Adrenal gland (tissue), 12 donors: ENCODE measurements around the gene AMTN. TPM values are rescaled to one million over a fixed set of nuclear protein-coding genes. Genes with fewer than 3 reads are reported as not detected.

ENCODE experiments used
- DNase-seq, 7 donors: peaks; one replicate each; pipeline ENCODE4 v3.0.0-alpha.2; 2019 to 2020
- H3K27ac ChIP-seq, 5 donors: fragments of 200-600 bp; sonication (generic) in 4 of 5; 1 replicate in 3 of 5; 2 replicates in 2 of 5; pipeline versions ENCODE4 v1.5.1 to v1.8.0; 2016 to 2020; ENCODE audit warnings: mild to moderate bottlenecking in 1 of 5
- H3K27me3 ChIP-seq: fragments of 200-600 bp; 2 replicates; pipeline ENCODE4 v1.8.0; 2021
- H3K36me3 ChIP-seq, 2 donors: fragments of 200-600 bp; replicated peaks in 1 of 2; 1 replicate in 1 of 2; 2 replicates in 1 of 2; pipeline versions ENCODE4 v1.5.1 to v1.8.0; 2018 to 2022
- H3K4me1 ChIP-seq, 2 donors: fragments of 200-600 bp; replicated peaks in 1 of 2; 1 replicate in 1 of 2; 2 replicates in 1 of 2; pipeline versions ENCODE4 v1.5.1 to v1.8.0; 2018 to 2021
- H3K4me3 ChIP-seq, 4 donors: fragments of 200-600 bp; sonication (generic) in 3 of 4; one replicate each; pipeline ENCODE4 v1.5.1; 2016 to 2018
- H3K9me3 ChIP-seq, 3 donors: fragments of 200-600 bp; sonication (generic) in 1 of 3; replicated peaks in 1 of 3; 1 replicate in 2 of 3; 2 replicates in 1 of 3; pipeline versions ENCODE4 v1.5.1 to v1.8.0; 2016 to 2021
- POLR2A ChIP-seq, 2 donors: fragments of 450-650 bp; IDR thresholded peaks; one replicate each; pipeline ENCODE4 v1.6.1; 2017; ENCODE audit warnings: antibody characterized with exemption in 2 of 2, mild to moderate bottlenecking in 2 of 2, moderate library complexity in 1 of 2
- WGBS, 4 donors: extraction: QIAGEN DNeasy Blood & Tissue Kit in 2 of 4; methylation state at CpG; one replicate each; pipeline versions ENCODE4 v1.1.5 to v1.1.7; 2013 to 2017; 5-methylcytosine and 5-hydroxymethylcytosine counted together
- intact Hi-C, 2 donors: fragments of 100-400 bp; cut with DNase I; formaldehyde crosslinking; loops; one replicate each; pipeline versions ENCODE4 v1.14.1 to v1.15.0; 2022 to 2023
- polyA plus RNA-seq, 3 donors: library from polyadenylated mRNA; stranded (reverse); fragments of 200-250 nt in 2 of 3; fragments of 350-450 nt in 1 of 3; fragmentation: Illumina TruSeq in 1 of 3; extraction: RNeasy Lipid Tissue Mini Kit (QIAGEN cat#74804) in 1 of 3; gene quantifications; one replicate each; pipeline ENCODE4 v1.2.3, GENCODE V29; 2013 to 2014
- total RNA-seq, 9 donors: library from RNA; depleted of rRNA in 4 of 9; stranded (reverse); fragments of >200 nt in 4 of 9; fragments of 120-200 nt in 1 of 9; fragmentation: NEBNext Ultra II Directional in 1 of 9; extraction: Animal tissue kit (Norgen Biotek cat#: 25700) in 1 of 9; gene quantifications; one replicate each; pipeline versions ENCODE4 v1.1.0 to v1.2.4, GENCODE V29; 2013 to 2023
- TF ChIP-seq, protein P1 (sequence below), 6 experiments: fragments of 450-650 bp in 4 of 6; fragments of 200-600 bp in 2 of 6; sonication (generic) in 1 of 6; IDR thresholded peaks; 1 replicate in 5 of 6; 2 replicates in 1 of 6; pipeline versions ENCODE4 v1.5.1 to v1.8.0; 2016 to 2021; ENCODE audit warnings: antibody characterized with exemption in 6 of 6, mild to moderate bottlenecking in 2 of 6, moderate library complexity in 1 of 6
- donor health status: healthy with polysubstance abuse.
- donor health status: Bipolar disorder and iron deficiency.
- donor health status: DM: yes; HTN: yes; CAD: no.
- donor health status: DM: no; HTN: no; CAD: no.
- donor health status: DM: no; HTN: no; CAD: no.
- donor health status: DM: yes; HTN: yes; CAD: no.

The AMTN gene
- total and polyA plus RNA-seq, 12 donors = not detected

DNA sequence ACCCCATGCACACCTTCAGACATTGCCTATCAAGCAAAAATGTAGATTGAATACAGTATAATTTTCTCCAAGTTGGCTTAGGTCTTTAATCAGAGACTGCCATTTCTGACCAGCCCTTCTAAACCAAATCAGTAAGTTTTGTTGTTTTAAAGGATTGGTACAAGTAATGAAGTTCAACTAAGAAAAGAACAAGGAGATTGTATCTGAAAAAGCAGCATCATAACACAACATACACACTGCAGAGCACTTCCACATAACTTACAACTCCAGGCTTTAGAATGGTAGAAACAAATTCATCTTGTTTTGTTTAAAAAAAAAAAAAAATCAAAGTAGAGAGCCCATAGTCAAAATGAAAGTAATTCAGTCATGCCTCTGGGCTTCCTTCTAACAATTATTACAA lies 57.6 kb downstream of the AMTN start:
- Histone ChIP-seq H3K27ac (no peak overlapping the region), H3K27me3 (no peaks in the 10 kb centered on the region), H3K4me1 (no peaks in the 10 kb centered on the region), H3K4me3 (no peak overlapping the region), H3K36me3 (no peaks in the 10 kb centered on the region), H3K9me3 (no peaks in the 10 kb centered on the region)
- TF ChIP-seq, protein P1, sequence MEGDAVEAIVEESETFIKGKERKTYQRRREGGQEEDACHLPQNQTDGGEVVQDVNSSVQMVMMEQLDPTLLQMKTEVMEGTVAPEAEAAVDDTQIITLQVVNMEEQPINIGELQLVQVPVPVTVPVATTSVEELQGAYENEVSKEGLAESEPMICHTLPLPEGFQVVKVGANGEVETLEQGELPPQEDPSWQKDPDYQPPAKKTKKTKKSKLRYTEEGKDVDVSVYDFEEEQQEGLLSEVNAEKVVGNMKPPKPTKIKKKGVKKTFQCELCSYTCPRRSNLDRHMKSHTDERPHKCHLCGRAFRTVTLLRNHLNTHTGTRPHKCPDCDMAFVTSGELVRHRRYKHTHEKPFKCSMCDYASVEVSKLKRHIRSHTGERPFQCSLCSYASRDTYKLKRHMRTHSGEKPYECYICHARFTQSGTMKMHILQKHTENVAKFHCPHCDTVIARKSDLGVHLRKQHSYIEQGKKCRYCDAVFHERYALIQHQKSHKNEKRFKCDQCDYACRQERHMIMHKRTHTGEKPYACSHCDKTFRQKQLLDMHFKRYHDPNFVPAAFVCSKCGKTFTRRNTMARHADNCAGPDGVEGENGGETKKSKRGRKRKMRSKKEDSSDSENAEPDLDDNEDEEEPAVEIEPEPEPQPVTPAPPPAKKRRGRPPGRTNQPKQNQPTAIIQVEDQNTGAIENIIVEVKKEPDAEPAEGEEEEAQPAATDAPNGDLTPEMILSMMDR (IDR thresholded peaks at IDR 0.05) = no peak
- no peak for TF ChIP-seq POLR2A (IDR thresholded peaks at IDR 0.05)
- DNase-seq = no peak
- intact Hi-C loops = no loop called here

DNA sequence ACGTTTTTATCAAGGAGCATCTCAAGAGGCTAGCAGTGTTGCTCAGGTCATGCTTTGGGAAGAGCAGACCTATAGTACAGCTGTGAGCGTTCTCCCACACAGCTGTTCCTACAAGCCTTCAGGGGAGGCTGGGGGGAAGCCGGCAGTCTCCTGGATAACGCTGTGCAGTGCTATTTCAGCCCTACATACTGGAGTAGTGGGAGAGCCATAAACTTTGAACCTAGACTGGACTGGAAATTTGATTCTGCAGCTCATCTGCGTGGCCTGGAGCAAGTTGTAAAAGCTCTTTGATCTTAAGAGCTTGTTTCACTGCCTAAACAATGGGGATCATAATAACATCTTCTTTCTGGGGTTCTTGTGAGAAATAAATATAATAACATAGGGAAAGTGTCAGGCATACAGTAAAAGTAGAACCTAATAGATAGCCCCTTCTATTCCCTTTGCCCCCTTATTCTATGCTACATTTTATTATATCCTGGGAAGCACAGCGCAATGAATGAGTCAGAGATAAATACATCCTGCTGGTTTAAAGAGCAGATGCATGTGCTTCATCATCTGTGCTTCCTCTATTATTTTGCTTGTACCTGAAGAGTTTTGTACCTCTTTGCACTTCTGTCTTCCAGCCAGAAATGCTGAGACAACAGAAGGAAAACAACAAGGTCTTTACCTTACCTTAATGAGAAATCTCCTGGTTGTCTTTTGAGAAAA lies 59.0 kb downstream of the AMTN start:
- intact Hi-C loops = no loop called here
- H3K27ac ChIP-seq = no peak overlapping the region
- H3K4me1 ChIP-seq = no peaks in the 10 kb centered on the region
- no peak overlapping the region for H3K4me3 ChIP-seq
- H3K27me3 ChIP-seq = no peaks in the 10 kb centered on the region
- no peaks in the 10 kb centered on the region for H3K36me3 ChIP-seq
- WGBS, 4 donors = 35 to 49% (median 47%) methylated on average over 6 of the region's 6 CpGs
- no peak for DNase-seq
- H3K9me3 ChIP-seq = no peaks in the 10 kb centered on the region
- TF ChIP-seq POLR2A (IDR thresholded peaks at IDR 0.05) = no peak
- TF ChIP-seq, protein P1 (IDR thresholded peaks at IDR 0.05) = no peak

- TF ChIP-seq, protein P1 (IDR thresholded peaks at IDR 0.05) = no peak
- TF ChIP-seq POLR2A (IDR thresholded peaks at IDR 0.05) = no peak
These were observed 63.6 kb downstream of the AMTN start for GRCh38 chr4:70581980-70582379.

More at GRCh38 chr4:70581980-70582379, 63.6 kb downstream of the AMTN start:
- intact Hi-C loops = no loop called here
- no peak for DNase-seq
- Histone ChIP-seq H3K9me3 (no peaks in the 10 kb centered on the region), H3K4me1 (no peaks in the 10 kb centered on the region), H3K4me3 (no peak overlapping the region), H3K27ac (no peak overlapping the region), H3K27me3 (no peaks in the 10 kb centered on the region), H3K36me3 (no peaks in the 10 kb centered on the region)
- 80 to 94% (median 83%) methylated on average over 2 of the region's 2 CpGs for WGBS, 4 donors

Other genes starting within 250 kb of the AMTN start
- not detected for gene CABS1, start 183.6 kb upstream of the AMTN start, total RNA-seq
- not detected for gene CABS1, start 183.6 kb upstream of the AMTN start, polyA plus RNA-seq
- not detected for gene SMR3A, start 157.8 kb upstream of the AMTN start, total RNA-seq
- gene SMR3A, start 157.8 kb upstream of the AMTN start, polyA plus RNA-seq = not detected
- 1 to 10 TPM in 1 of 9 donors, under 1 TPM in 1, not detected in 7; 0.47 to 1.5 TPM for gene SMR3B, start 135.4 kb upstream of the AMTN start, total RNA-seq
- gene SMR3B, start 135.4 kb upstream of the AMTN start, polyA plus RNA-seq = 1 to 10 TPM in 1 of 3 donors, not detected in 2; 8.9 TPM
- gene OPRPN, start 120.6 kb upstream of the AMTN start, total RNA-seq = not detected
- not detected for gene OPRPN, start 120.6 kb upstream of the AMTN start, polyA plus RNA-seq
- gene MUC7, start 46.4 kb upstream of the AMTN start, total RNA-seq = not detected
- not detected for gene MUC7, start 46.4 kb upstream of the AMTN start, polyA plus RNA-seq
- not detected for gene AMBN, start 73.7 kb downstream of the AMTN start, total RNA-seq
- not detected for gene AMBN, start 73.7 kb downstream of the AMTN start, polyA plus RNA-seq
- under 1 TPM in 1 of 9 donors, not detected in 8; 0.33 TPM for gene ENAM, start 110.2 kb downstream of the AMTN start, total RNA-seq
- under 1 TPM in 1 of 3 donors, not detected in 2; under 0.01 TPM for gene ENAM, start 110.2 kb downstream of the AMTN start, polyA plus RNA-seq
- gene JCHAIN, start 147.9 kb downstream of the AMTN start, total RNA-seq = 10 to 100 TPM in 1 of 9 donors, 1 to 10 TPM in 5, under 1 TPM in 2, not detected in 1; 0.11 to 24.9 (median 1.9) TPM
- gene JCHAIN, start 147.9 kb downstream of the AMTN start, polyA plus RNA-seq = 100 to 1,000 TPM in 1 of 3 donors, 1 to 10 TPM in 1, under 1 TPM in 1; 0.98 to 124 (median 8.3) TPM
- gene UTP3, start 170.0 kb downstream of the AMTN start, total RNA-seq = 10 to 100 TPM; 14.9 to 39.3 (median 23.1) TPM
- gene UTP3, start 170.0 kb downstream of the AMTN start, polyA plus RNA-seq = 10 to 100 TPM; 31.9 to 51.1 (median 34.0) TPM
- 100 to 1,000 TPM in 2 of 9 donors, 10 to 100 TPM in 7; 41.8 to 141 (median 87.3) TPM for gene RUFY3, start 203.4 kb downstream of the AMTN start, total RNA-seq
- gene RUFY3, start 203.4 kb downstream of the AMTN start, polyA plus RNA-seq = 100 to 1,000 TPM in 1 of 3 donors, 10 to 100 TPM in 2; 44.8 to 118 (median 67.7) TPM